Naive thymus-derived CD8-positive, alpha-beta T cell (primary cell): ENCODE results near the gene RAB37. TPM values are rescaled to one million over a fixed set of nuclear protein-coding genes. Genes with fewer than 3 reads are reported as not detected.
A peak's percentile ranks its signal among the peaks of the same experiment; 100 is the strongest.

ENCODE experiments used
- ATAC-seq, 2 donors: fragments of 150-1000 bp; cut with Tn5 transposase in 1 of 2; sonication (Bioruptor Pico), chemical (Tn5 transposase) in 1 of 2; 1 replicate in 1 of 2; 2 replicates in 1 of 2; pipeline ENCODE4 v1.10.0; 2021; ENCODE audit warnings: mild to moderate bottlenecking in 2 of 2, moderate library complexity in 2 of 2
- POLR2A ChIA-PET: fragments of 350-600 bp; sonication (Branson Sonifier 250); formaldehyde crosslinking; loops from one replicate; lab custom pipeline; 2021; ENCODE audit warnings: antibody characterized with exemption; lab: Charles Lee
- DNase-seq, 10 donors: peaks; one replicate each; pipeline versions ENCODE4 v3.0.0 to v3.0.0-alpha.2; 2020 to 2022
- H3K27ac Mint-ChIP-seq, 10 donors: one replicate each; pipeline ENCODE4 v1.8.0; 2020 to 2022; ENCODE audit warnings: mild to moderate bottlenecking in 10 of 10, mixed read lengths in 10 of 10, moderate library complexity in 4 of 10, inconsistent platforms in 1 of 10
- H3K27me3 Mint-ChIP-seq, 5 donors: one replicate each; pipeline ENCODE4 v1.8.0; 2021 to 2022; ENCODE audit warnings: mixed read lengths in 5 of 5
- H3K36me3 Mint-ChIP-seq, 3 donors: one replicate each; pipeline ENCODE4 v1.8.0; 2020 to 2022; ENCODE audit warnings: mixed read lengths in 3 of 3, mild to moderate bottlenecking in 2 of 3, inconsistent platforms in 1 of 3
- H3K4me1 Mint-ChIP-seq, 4 donors: one replicate each; pipeline ENCODE4 v1.8.0; 2021 to 2022; ENCODE audit warnings: mixed read lengths in 4 of 4
- H3K4me3 Mint-ChIP-seq, 10 donors: one replicate each; pipeline ENCODE4 v1.8.0; 2020 to 2022; ENCODE audit warnings: mild to moderate bottlenecking in 10 of 10, mixed read lengths in 10 of 10, moderate library complexity in 6 of 10, inconsistent platforms in 1 of 10
- H3K9me3 Mint-ChIP-seq, 9 donors: one replicate each; pipeline ENCODE4 v1.8.0; 2020 to 2022; ENCODE audit warnings: mixed read lengths in 9 of 9, mild to moderate bottlenecking in 3 of 9, inconsistent platforms in 1 of 9, moderate library complexity in 1 of 9
- polyA plus RNA-seq, 3 donors: library from polyadenylated mRNA; unstranded; fragments of 300-500 nt; fragmentation: Illumina TruSeq; gene quantifications; one replicate each; pipeline ENCODE4 v1.2.3, GENCODE V29; 2021
- total RNA-seq, 8 experiments: library from RNA in 2 of 8; stranded (reverse) in 2 of 8; gene quantifications; one replicate each; pipeline ENCODE4 v1.2.3 and lab custom pipeline; 2021 to 2026

The RAB37 gene
- total and polyA plus RNA-seq, 5 experiments from 2014 or later = 34.0 to 108 (median 55.3) TPM

DNA sequence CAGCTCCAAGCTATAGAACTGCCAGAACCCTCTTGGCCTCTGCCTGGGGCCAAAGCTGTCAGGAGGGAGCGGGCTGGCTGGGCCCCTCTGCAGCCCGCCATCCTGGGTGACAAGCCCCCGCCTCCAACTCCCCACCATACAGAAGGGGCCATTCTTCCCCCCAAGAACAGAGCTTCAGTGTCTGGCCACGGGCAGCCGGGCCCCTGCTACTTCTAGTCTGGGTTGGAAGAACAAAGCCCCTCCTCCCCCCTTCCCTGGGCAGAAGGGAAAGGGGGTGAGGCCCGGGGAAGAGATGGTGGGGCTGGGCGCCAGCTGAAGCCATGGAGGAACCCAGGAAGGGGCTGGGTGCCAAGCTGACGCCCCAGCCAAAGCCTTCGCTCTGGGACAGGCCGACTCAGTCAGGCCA is 30.1 kb downstream of the RAB37 start:
- POLR2A ChIA-PET = interaction anchor here (1.0 to 2.7 kb wide), 5 partner anchors 11 to 23 kb away, joined by 3 to 14 read pairs (median 4); no protein-coding TSS in a partner anchor
- Mint-ChIP-seq H3K36me3 (peaks cover 0 to 68% (median 11%) of the 10 kb centered on the region in 3 donors), H3K4me1 (peaks cover 18 to 33% (median 25%) of the 10 kb centered on the region in 4 donors), H3K9me3 (no peaks in the 10 kb centered on the region), H3K27me3 (no peaks in the 10 kb centered on the region), H3K27ac (peak overlapping the region in 8 of 10 donors; percentile 16 to 87 (median 72)), H3K4me3 (no peak overlapping the region)
- DNase-seq = no peak
- no peak for ATAC-seq

DNA sequence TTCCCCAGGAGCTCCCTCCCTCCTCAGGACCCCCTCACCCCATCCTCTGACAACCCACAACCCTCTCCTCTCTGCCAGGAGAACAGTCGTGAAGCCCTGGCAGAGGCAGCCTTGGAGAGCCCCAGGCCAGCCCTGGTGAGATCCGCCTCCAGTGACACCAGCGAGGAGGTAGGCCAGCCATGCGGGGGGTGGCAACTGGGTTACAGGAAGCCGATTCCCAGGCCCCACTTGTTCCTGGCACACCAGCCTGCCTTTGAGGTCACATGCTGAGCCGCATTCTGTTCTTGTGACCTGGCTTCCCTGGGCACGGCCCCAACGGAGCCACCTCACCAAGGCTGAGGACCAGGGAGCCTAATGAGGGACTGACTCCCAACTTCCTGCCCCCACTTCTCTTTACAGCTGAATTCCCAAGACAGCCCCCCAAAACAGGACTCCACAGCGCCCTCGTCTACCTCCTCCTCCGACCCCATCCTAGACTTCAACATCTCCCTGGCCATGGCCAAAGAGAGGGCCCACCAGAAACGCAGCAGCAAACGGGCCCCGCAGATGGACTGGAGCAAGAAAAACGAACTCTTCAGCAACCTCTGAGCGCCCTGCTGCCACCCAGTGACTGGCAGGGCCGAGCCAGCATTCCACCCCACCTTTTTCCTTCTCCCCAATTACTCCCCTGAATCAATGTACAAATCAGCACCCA is 31.2 kb downstream of the RAB37 start:
- H3K4me1 Mint-ChIP-seq = peaks cover 23 to 30% (median 28%) of the 10 kb centered on the region in 4 donors
- ATAC-seq (no peak), DNase-seq (no peak)
- H3K27ac Mint-ChIP-seq = peak overlapping the region in 9 of 10 donors; percentile 34 to 89 (median 77)
- POLR2A ChIA-PET = interaction anchor here (0.6 to 2.7 kb wide), 5 partner anchors 18 to 95 kb away, joined by 3 to 14 read pairs (median 3); no protein-coding TSS in a partner anchor
- H3K36me3 Mint-ChIP-seq = peaks cover 0 to 73% (median 13%) of the 10 kb centered on the region in 3 donors
- no peaks in the 10 kb centered on the region for H3K9me3 Mint-ChIP-seq
- no peak overlapping the region for H3K4me3 Mint-ChIP-seq
- H3K27me3 Mint-ChIP-seq = no peaks in the 10 kb centered on the region

DNA sequence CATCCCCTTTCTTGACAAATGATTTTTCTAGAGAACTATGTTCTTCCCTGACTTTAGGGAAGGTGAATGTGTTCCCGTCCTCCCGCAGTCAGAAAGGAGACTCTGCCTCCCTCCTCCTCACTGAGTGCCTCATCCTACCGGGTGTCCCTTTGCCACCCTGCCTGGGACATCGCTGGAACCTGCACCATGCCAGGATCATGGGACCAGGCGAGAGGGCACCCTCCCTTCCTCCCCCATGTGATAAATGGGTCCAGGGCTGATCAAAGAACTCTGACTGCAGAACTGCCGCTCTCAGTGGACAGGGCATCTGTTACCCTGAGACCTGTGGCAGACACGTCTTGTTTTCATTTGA is 31.7 kb downstream of the RAB37 start:
- POLR2A ChIA-PET = interaction anchor here (8.7 to 14.1 kb wide), 2 partner anchors 11 to 21 kb away, joined by 113 to 231 read pairs; partner anchors contain the start of gene NHERF1
- Mint-ChIP-seq H3K4me1 (peaks cover 23 to 31% (median 29%) of the 10 kb centered on the region in 4 donors), H3K36me3 (peaks cover 0 to 77% (median 13%) of the 10 kb centered on the region in 3 donors), H3K4me3 (no peak overlapping the region), H3K27me3 (no peaks in the 10 kb centered on the region), H3K27ac (peak overlapping the region in 8 of 10 donors; percentile 34 to 89 (median 76)), H3K9me3 (no peaks in the 10 kb centered on the region)
- no peak for DNase-seq
- ATAC-seq = no peak

DNA sequence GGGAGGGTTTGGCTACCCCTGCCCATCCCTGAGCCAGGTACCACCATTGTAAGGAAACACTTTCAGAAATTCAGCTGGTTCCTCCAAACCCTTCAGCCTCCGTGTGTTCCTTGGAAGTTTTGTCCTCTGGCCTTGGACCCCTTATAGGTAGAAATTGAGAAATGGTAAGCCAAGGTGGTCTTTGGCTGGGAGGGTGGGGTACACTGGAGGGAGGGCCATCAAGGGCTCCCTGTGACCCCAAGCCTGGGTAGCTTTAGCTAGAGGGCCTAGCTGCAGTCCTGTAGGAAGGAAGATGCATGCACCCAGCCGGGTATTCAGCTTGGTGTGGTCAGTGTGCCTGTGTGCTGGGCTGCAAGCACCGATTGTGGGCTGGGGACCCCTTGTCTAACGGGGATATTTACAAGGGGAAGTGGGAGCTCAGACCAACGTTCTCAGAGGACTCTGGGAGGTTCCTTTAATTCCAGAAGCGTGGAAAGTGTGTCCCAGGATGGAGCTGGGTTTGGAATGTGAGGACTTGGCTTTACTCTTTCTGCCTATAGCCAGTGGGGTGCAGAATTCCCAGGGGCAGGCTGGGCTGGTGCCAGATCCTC is 32.3 kb downstream of the RAB37 start:
- H3K4me1 Mint-ChIP-seq = peaks cover 26 to 36% (median 32%) of the 10 kb centered on the region in 4 donors
- no peaks in the 10 kb centered on the region for H3K9me3 Mint-ChIP-seq
- H3K27ac Mint-ChIP-seq = peak overlapping the region in 8 of 10 donors; percentile 28 to 88 (median 62)
- H3K4me3 Mint-ChIP-seq = no peak overlapping the region
- H3K27me3 Mint-ChIP-seq = no peaks in the 10 kb centered on the region
- ATAC-seq = no peak
- DNase-seq = no peak
- POLR2A ChIA-PET = interaction anchor here (0.8 to 14.1 kb wide), 5 partner anchors 11 to 32 kb away, joined by 3 to 231 read pairs (median 39); partner anchors contain the start of genes NHERF1 and RAB37
- peaks cover 0 to 77% (median 13%) of the 10 kb centered on the region in 3 donors for H3K36me3 Mint-ChIP-seq

DNA sequence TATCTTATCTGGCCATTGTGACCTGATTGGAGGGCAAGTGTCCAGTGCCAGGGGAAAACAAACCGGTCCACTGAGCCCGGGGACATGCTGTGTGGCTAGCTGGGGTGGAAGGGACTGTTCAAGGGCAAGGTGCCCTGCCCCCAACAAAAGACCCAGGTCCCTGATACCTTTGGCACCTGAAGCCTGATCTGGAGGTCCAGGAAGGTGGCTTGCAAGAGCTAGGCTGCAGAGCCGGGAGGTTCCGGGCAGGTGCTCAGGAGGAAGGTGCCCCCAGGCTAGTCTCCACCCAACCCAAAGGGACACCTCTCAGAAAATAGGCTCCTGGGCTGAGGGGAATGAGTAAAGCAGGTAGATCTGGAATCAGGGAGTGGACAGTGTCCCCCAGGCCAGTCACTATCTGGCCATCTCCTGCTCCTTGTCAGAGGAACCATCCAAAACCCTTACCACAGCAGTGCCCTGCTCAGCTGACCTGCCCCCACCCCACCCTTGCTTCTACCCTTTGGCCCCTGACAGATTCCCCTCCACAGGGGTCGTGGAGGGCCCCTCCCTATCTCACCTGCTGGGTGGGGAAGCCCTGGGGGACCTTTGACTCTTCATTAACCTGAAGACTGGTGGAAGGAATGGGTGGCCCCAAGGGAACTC is 32.9 kb downstream of the RAB37 start:
- H3K9me3 Mint-ChIP-seq = no peaks in the 10 kb centered on the region
- H3K4me3 Mint-ChIP-seq = no peak overlapping the region
- POLR2A ChIA-PET = interaction anchor here (0.8 to 14.1 kb wide), 6 partner anchors 12 to 112 kb away, joined by 3 to 231 read pairs (median 35); partner anchors contain the start of genes NHERF1 and RAB37
- peak overlapping the region; percentile 43 to 91 (median 84) for H3K27ac Mint-ChIP-seq
- peaks cover 0 to 72% (median 13%) of the 10 kb centered on the region in 3 donors for H3K36me3 Mint-ChIP-seq
- peaks cover 26 to 35% (median 32%) of the 10 kb centered on the region in 4 donors for H3K4me1 Mint-ChIP-seq
- H3K27me3 Mint-ChIP-seq = no peaks in the 10 kb centered on the region
- ATAC-seq = peak in 1 of 2 donors; percentile 22
- DNase-seq = no peak

DNA sequence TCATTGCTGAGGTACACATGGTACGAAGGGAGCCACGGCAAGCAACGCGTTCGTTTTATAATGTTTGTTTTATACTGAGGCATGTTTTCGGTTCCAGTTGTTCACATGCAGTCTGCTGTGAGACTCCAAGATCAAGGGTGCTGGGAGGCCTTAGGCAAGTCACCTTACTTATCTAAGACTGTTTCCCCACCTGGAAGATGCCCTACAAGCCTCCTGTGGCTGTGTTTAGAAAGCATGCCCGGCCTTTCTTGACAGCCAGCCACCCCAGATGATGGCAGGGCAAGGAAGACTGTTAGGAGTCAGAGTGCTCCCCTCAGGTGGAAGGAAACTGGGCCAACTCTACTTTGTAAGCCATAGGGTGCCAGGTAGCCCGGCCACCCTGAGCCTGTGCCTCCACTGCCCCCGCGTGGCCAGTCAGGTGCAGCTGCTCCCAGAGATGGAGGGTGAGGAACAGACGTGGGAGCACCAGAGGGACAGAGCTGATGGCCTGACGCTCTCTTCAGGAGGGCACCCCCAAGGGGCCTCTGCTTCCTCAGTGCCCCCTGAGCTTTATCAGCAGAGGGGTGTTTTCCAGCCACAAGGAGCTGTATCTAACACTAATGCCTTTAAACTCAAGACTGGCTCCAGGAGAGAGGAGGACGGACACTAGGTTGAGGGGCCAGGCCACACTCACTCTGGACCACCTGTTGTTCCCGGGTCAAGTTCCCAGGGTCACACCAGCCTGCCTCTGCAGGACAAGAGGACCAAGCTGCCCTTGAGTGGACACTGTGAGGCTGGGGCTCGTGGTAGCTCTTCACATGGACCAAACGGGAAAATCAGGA is 33.7 kb downstream of the RAB37 start:
- Mint-ChIP-seq H3K4me3 (peak overlapping the region in 2 of 10 donors; percentile 2 to 14), H3K9me3 (no peaks in the 10 kb centered on the region), H3K36me3 (peaks cover 0 to 65% (median 13%) of the 10 kb centered on the region in 3 donors), H3K27ac (peak overlapping the region; percentile 43 to 91 (median 84)), H3K27me3 (no peaks in the 10 kb centered on the region), H3K4me1 (peaks cover 30 to 41% (median 36%) of the 10 kb centered on the region in 4 donors)
- DNase-seq (peak; percentile 60 to 88 (median 72)), ATAC-seq (peak; percentile 93 to 96)
- POLR2A ChIA-PET = interaction anchor here (1.1 to 14.1 kb wide), 6 partner anchors 11 to 113 kb away, joined by 8 to 231 read pairs (median 35); partner anchors contain the start of genes NHERF1 and RAB37

DNA sequence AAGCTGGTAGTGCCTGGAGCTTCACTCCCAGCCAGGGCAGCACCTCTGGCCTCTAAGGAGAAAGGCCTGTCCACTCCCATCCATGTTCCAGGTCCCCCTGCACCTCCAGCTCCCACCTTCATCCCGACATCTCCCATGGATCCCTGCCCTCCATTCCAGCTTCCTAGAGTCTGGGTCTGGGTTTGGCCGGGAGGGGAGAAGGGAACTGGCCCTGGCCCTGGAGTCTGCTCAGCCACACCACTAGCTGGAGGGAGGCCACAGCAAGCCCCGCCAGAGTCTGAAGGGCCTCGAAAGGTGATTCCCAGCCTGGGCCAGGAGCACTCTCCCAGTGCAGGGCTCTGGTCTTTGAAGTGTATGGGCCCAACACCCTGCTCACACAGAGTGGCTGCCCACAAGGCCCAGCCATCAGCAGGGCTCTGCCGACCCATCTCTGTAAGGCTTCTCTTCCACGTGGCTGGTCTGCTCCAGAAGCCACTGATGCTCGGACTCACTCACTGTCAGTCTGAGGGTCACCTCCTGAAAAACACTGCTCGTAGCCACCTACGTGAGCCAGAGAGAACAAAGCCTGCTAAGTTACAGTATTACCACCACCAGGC is 34.4 kb downstream of the RAB37 start:
- peaks cover 0 to 63% (median 13%) of the 10 kb centered on the region in 3 donors for H3K36me3 Mint-ChIP-seq
- H3K27ac Mint-ChIP-seq = peak overlapping the region in 4 of 10 donors; percentile 11 to 74 (median 44)
- no peak overlapping the region for H3K4me3 Mint-ChIP-seq
- H3K4me1 Mint-ChIP-seq = peaks cover 35 to 48% (median 41%) of the 10 kb centered on the region in 4 donors
- H3K9me3 Mint-ChIP-seq = no peaks in the 10 kb centered on the region
- ATAC-seq (no peak), DNase-seq (no peak)
- H3K27me3 Mint-ChIP-seq = no peaks in the 10 kb centered on the region
- POLR2A ChIA-PET = interaction anchor here (1.1 to 14.1 kb wide), 6 partner anchors 10 to 114 kb away, joined by 8 to 231 read pairs (median 35); partner anchors contain the start of genes NHERF1 and RAB37

DNA sequence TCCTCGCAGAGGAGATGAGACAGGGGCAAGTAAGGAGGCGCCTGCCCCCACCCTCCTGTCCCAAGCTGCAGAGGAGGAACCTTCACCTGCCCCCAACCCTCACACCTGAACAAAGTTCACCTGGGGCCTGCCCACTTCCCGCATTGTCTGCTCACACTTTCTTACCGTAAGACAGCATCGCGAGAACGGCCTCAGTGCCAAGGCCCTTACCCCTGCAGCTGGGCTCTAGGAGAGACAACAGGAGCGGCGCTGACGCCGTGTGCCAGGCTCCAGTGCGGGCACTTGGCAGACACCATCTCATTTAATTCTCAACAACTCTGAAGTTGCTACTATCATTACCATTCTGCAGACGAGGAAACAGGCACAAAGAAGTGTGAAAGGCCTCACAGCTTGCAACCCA is 35.0 kb downstream of the RAB37 start:
- DNase-seq (no peak), ATAC-seq (no peak)
- H3K27ac Mint-ChIP-seq = peak overlapping the region in 8 of 10 donors; percentile 17 to 83 (median 58)
- H3K9me3 Mint-ChIP-seq = no peaks in the 10 kb centered on the region
- H3K36me3 Mint-ChIP-seq = peaks cover 0 to 59% (median 13%) of the 10 kb centered on the region in 3 donors
- H3K27me3 Mint-ChIP-seq = no peaks in the 10 kb centered on the region
- peaks cover 36 to 53% (median 46%) of the 10 kb centered on the region in 4 donors for H3K4me1 Mint-ChIP-seq
- POLR2A ChIA-PET = interaction anchor here (1.7 to 14.1 kb wide), 4 partner anchors 10 to 34 kb away, joined by 8 to 231 read pairs (median 76); partner anchors contain the start of genes NHERF1 and RAB37
- peak overlapping the region in 2 of 10 donors; percentile 37 to 56 for H3K4me3 Mint-ChIP-seq

DNA sequence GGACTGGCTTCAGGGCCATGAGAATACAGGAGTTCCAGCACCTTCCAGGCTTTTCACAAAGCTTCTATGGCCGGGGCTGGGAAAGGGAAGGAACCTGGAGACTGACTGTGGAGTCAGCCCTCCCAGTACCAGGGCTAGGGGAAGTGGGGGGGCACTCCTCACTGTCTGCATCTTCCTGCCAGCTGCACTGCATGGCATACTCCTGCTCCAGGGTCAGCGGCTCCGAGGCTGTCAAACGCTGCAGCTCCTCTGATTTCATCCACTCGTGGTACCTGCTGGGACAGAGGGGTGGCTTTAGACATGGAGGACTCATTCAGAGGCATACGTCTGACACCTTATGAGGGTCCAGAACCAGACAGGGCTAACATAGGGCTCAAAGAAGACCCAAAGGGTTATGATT is 36.4 kb downstream of the RAB37 start:
- Mint-ChIP-seq H3K4me1 (peaks cover 34 to 64% (median 52%) of the 10 kb centered on the region in 4 donors), H3K4me3 (peak overlapping the region in 5 of 10 donors; percentile 10 to 77 (median 47)), H3K36me3 (peaks cover 0 to 47% (median 12%) of the 10 kb centered on the region in 3 donors), H3K27ac (peak overlapping the region in 8 of 10 donors; percentile 15 to 85 (median 67)), H3K27me3 (no peaks in the 10 kb centered on the region), H3K9me3 (no peaks in the 10 kb centered on the region)
- POLR2A ChIA-PET = interaction anchor here (0.5 to 14.1 kb wide), 10 partner anchors 9 to 132 kb away, joined by 3 to 231 read pairs (median 7); partner anchors contain the start of genes NHERF1 and RAB37
- ATAC-seq (no peak), DNase-seq (no peak)

DNA sequence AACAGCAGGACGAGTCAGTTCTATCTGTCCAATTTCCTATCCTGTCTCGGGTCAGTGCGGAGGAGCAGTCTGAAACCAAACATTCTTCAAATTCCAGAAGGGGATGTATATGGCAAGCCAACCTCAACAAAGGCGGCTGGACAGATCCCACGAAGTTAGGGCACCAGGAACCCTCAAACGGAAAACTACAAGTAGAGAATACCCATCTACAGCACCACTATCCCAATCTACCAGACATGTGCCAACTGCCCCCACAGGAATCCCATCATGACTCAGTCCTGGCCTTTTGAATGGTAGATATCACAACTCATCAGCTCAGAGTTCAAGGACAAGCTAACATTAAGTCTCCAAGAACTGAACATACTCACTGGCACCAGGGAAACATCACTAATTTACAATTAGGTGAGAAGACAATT is 36.8 kb downstream of the RAB37 start:
- peaks cover 0 to 43% (median 8%) of the 10 kb centered on the region in 3 donors for H3K36me3 Mint-ChIP-seq
- peaks cover 31 to 63% (median 50%) of the 10 kb centered on the region in 4 donors for H3K4me1 Mint-ChIP-seq
- H3K9me3 Mint-ChIP-seq = no peaks in the 10 kb centered on the region
- H3K27ac Mint-ChIP-seq = peak overlapping the region in 8 of 10 donors; percentile 56 to 91 (median 80)
- DNase-seq = no peak
- POLR2A ChIA-PET = interaction anchor here (0.5 to 14.1 kb wide), 11 partner anchors 10 to 132 kb away, joined by 3 to 231 read pairs (median 6); partner anchors contain the start of genes FDXR, NHERF1 and RAB37
- H3K4me3 Mint-ChIP-seq = peak overlapping the region in 8 of 10 donors; percentile 33 to 77 (median 64)
- ATAC-seq = no peak
- H3K27me3 Mint-ChIP-seq = no peaks in the 10 kb centered on the region
